Stimulated activated naive CD8-positive, alpha-beta T cell treated with anti-CD3 and anti-CD28 coated beads, Interleukin-15, Interleukin-2, amounts not matched to agents 100 U/mL and 50 U/mL, for 24 hours (primary cell): ENCODE results near the gene DVL3.

Experiments
- ATAC-seq: fragments of 150-1000 bp; cut with Tn5 transposase; one replicate; pipeline ENCODE4 v1.10.0; 2021
- DNase-seq: peaks from one replicate; pipeline ENCODE4 v3.0.0; 2021

The DVL3 gene

GRCh38 chr3:184211297-184211696 lies 56.1 kb downstream of the DVL3 start:
- DNase-seq = no peak

GRCh38 chr3:184211718-184212117 lies 56.5 kb downstream of the DVL3 start:
- ATAC-seq (no peak), DNase-seq (no peak)

More at GRCh38 chr3:184211297-184211696, 56.1 kb downstream of the DVL3 start:
- no peak for ATAC-seq

- DNase-seq = no peak
- no peak for ATAC-seq
Measured at GRCh38 chr3:184218814-184219213, 63.6 kb downstream of the DVL3 start.

GRCh38 chr3:184222521-184222920 lies 67.3 kb downstream of the DVL3 start:
- ATAC-seq = no peak
- DNase-seq = no peak
